Erythroblast (primary cell): Measurements from ENCODE around the gene CXCL14.

Experiments
- GATA1 ChIP-seq: IDR thresholded peaks from 2 replicates; pipeline ENCODE4 v1.6.1; 2011; ENCODE audit warnings: low read depth, mild to moderate bottlenecking, control low read depth, low read length, moderate library complexity
- POLR2A ChIP-seq: IDR thresholded peaks from 2 replicates; pipeline ENCODE4 v1.6.1; 2011; ENCODE audit warnings: mild to moderate bottlenecking, low read length

- TF ChIP-seq POLR2A: no peak
- TF ChIP-seq GATA1: no peak
Observed at GRCh38 chr5:135565725-135566421, 12.9 kb downstream of the CXCL14 start.
